Activated T-helper 9 cell treated with anti-CD3 and anti-CD28 coated beads, Interleukin-2, amount 50 U/mL, for 16 hours (primary cell): Measurements from ENCODE around the gene MAN2B2.

Experiments used
- DNase-seq: peaks from one replicate; pipeline ENCODE4 v3.0.0-alpha.2; 2020; ENCODE audit warnings: low read depth

MAN2B2 gene

GRCh38 chr4:6568148-6568547, 6.8 kb upstream of the MAN2B2 start:
- no peak for DNase-seq

- no peak for DNase-seq
These were observed 6.2 kb upstream of the MAN2B2 start for GRCh38 chr4:6568689-6569332.

- DNase-seq: no peak
These were observed 3.4 kb upstream of the MAN2B2 start for GRCh38 chr4:6571608-6572007.

- DNase-seq: no peak
These were observed 1.4 kb upstream of the MAN2B2 start for GRCh38 chr4:6573551-6573950.

DNA sequence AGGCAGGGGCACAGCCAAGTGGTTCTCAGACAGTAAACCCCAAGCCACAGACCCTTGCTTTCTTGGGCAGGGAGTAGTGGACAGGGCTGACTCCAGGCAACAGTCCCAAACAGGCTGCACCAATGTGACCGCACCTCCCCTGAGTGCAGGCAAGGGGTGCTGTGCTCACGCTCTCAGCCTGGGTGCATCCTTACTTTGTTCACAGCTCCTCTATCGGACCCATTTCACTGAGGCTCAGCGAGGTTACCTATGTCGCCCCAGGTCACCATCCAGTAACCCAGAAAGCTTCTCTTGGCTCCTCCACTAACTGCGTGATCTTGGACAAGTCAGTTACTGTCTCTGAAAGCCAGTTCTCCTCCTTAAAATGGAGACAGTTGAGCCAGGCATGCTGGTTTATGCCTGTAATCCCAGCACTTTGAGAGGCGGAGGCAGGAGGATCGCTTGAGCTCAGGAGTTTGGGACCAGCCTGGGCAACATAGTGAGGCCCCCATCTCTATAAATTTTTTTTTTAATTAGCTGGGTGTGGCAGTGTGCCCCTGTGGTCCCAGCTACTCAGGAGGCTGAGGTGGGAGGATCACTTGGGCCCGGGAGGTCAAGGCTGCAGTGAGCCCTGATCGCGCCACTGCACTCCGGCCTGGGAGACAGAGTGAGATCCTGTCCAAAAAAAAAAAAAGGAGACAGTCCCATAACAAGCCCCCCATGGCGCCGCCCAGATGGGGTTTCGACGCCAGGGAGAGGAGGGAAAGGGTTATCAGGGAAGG, 823 bp upstream of the MAN2B2 start:
- no peak for DNase-seq

- DNase-seq: no peak
These were observed 683 bp downstream of the MAN2B2 start for GRCh38 chr4:6575503-6576240.

- DNase-seq: no peak
These were observed 1.5 kb downstream of the MAN2B2 start for GRCh38 chr4:6576512-6576911.

- no peak for DNase-seq
These were observed 1.9 kb downstream of the MAN2B2 start for GRCh38 chr4:6576932-6577331.

GRCh38 chr4:6577409-6577808, 2.4 kb downstream of the MAN2B2 start:
- DNase-seq: no peak

DNA sequence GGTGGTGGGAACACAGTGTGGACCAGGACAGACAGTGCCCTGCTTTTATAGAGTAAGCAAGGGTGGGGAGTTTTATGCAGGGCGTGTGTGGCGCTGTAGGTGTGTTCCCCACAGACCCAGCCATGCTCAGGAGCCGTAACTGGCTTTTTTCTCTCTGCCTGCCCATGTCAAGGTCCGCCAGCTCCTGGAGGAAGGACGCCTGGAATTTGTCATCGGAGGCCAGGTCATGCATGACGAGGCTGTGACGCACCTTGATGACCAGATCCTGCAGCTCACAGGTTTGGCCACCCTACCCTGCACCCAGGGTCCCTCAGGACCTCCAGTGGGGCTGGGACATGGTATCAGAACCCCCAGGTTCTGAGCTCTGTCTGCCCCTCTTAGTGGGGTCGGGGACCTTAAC, 3.2 kb downstream of the MAN2B2 start:
- DNase-seq: no peak

GRCh38 chr4:6580353-6580752, 5.4 kb downstream of the MAN2B2 start:
- no peak for DNase-seq

- DNase-seq: no peak
These were observed 6.7 kb downstream of the MAN2B2 start for GRCh38 chr4:6581566-6582121.

DNA sequence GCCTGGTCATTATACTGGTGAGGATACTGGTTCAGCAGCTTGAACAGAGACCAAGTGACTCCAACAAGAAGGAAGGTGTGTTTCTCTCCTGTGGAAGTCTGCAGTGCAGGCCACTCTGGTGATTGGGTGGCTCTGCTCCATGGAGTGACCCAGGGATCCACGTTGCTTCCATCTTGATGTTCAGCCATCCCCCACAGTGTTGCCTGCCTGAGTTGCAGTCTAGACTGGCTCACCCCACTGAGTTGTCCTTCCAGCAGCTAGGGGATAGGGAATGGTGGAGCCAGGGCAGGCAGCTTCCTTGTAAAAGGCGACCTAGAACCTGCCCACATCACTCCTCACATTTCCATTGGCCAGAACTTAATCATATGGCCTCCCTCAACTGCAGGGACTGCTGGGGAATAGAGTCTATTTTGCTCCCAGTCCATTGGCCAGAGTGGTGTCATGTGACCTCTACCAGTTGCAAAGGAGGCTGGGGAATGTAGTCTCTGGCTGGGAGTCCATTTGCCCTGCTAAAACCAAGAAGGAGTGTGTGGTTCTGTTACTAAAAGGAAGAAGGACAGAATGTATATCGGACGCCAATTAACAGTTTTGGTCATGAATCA, 8.0 kb downstream of the MAN2B2 start:
- no peak for DNase-seq

DNA sequence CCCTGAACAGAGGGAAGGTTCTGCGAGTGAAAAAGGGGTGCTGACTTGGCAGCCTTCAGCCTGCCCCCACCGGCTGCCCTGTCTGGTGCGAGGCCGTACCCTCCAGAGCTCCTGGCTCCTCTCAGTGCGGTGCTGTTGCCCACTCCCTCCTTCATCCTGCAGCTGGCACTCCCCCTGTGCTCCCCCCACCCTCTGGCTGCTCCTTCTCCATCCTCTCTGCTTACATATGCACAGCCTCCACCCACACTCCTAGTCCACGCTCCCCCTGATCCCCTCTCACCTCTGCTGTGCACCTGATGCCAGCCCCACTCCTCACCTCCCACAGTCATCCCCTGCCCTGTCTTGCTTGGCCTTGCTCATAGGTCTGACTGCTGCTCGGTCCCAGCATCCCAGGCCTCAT, 9.9 kb downstream of the MAN2B2 start:
- DNase-seq: no peak

DNA sequence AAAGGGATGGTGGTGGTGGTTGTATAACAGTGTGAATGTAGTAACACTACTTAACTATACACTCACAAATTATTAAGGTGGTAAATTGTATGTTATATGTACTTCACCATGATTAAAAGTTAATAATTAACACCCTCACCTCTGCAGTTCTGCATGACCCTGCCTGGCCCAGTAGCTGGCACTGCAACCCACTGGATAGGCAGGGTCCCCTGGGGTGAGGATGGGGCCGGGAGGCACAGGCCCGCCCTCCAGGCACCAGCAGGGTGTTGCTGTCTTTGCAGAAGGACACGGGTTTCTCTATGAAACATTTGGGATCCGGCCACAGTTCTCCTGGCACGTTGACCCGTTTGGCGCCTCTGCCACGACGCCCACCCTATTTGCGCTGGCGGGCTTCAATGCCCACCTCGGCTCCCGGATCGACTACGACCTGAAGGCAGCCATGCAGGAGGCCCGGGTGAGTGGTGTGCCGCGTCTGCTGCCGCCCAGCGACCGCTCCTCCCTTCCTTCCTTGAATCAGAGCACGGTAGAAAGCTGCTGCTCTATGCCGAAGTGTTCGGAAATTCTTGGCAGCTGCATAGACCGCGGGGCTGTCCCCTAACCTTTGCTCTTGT, 11.8 kb downstream of the MAN2B2 start:
- DNase-seq: no peak

DNA sequence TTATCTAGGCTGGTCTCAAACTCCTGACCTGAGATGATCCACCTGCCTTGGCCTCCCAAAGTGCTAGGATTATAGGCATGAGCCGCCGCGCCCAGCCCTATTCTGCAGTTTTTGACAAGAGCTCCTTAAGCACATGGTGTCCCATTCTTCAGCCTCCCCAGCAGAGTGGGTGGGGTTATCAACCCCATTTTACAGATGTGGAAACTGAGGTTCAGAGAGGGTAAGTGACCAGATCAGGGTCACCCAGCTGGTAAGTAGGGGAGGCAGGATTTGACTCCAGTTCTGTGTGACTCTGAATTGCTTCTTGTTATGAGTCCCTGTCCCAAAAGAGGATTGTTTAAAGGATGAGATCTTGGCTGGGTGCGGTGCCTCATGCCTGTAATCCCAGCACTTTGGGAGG, 14.5 kb downstream of the MAN2B2 start:
- DNase-seq: no peak

DNA sequence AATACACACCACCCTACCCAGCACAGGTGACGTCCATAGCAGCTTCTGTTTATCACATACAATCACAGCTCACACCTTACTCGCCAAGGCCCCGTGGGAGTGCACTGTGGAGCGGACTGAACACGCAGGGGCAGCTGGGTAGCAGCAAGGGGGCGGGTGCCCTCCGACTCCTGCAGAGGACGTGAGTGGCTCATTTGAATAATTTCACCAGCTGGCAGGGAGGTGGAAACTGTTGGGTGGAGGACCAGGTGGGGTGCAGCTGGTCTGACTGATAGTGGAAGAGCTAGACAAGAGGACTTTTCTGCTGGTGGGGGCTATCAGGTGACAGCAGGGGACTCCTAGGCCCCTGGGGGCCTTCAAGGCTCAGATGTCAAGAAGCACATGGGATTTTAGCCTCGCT, 16.3 kb downstream of the MAN2B2 start:
- no peak for DNase-seq

GRCh38 chr4:6591781-6592180, 16.8 kb downstream of the MAN2B2 start:
- no peak for DNase-seq

DNA sequence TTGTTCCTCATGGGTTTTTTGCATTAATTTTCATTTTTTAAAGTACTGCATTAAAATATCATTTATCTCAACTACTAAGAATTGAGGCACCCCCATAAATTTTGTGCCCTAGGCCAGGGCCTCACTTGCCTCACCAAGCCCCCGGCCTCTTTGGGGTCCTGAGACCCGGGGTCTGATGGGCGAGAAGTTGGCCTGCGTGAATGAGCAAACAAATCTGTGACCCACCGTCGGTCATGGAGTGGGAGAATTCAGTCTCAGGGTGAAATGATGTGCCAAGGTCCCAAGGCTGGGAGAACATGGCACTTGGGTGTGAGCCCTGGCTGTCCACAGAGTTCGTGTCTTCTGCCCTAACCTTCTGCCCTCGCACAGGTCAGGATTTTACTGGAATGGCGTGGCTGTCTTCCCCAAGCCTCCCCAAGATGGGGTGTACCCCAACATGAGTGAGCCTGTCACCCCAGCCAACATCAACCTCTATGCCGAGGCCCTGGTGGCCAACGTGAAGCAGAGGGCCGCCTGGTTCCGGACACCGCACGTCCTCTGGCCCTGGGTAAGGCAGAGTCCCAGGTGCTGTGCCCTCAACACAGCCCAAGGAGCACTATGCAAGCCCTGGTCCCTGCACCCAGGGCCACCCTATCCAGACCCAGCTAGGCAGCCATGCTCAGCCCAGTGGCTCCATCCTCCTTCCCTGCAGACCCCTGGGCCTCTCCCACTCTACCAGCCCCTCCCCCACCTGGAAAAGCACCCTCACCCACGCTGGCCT, 18.0 kb downstream of the MAN2B2 start:
- no peak for DNase-seq

DNA sequence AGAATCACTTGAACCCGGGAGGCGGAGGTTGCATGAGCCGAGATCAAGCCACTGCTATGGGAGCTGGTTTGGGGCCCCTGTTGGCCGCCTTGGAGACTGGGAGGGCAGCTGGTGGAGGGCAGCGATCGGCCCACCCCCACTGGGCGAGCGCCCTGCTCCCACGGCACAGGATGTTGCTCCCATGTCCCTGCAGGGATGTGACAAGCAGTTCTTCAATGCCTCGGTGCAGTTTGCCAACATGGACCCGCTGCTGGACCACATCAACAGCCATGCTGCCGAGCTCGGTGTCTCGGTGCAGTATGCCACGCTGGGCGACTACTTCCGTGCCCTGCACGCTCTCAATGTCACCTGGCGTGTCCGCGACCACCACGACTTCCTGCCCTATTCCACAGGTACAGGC, 19.4 kb downstream of the MAN2B2 start:
- no peak for DNase-seq

DNA sequence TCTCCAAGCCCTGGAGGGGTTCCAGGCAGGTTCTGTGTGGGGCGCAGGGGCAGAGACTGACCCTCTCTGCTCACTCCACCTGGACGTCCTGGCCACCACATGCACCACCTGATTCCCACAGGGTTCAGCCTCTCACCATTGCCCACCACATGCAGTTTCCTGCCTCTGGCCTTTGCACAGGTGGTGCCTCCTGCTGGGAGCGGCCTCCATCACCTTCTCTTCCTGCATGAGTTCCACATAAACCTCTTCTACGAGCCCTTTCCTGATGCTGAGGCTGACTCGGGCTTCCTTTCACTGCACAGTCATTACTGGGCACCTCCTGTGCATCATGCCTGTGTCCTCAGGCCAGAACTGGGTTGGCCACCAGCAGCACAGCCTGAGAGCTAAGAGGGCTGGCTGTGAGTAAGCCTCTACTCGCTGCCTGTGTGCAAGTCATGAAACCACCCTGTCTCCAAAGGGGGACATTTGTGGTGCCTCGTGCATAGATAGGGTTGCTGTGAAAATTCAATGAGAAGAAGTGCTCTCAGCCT, 19.9 kb downstream of the MAN2B2 start:
- DNase-seq: no peak
